ENCODE measurements around the gene TMCO1.
A peak's percentile ranks its signal among the peaks of the same experiment; 100 is the strongest.
"Not testable (repeated sequence)": the region's sequence is repeated elsewhere in the genome, so short reads cannot be mapped to it uniquely, and the experiment has no call there.

The TMCO1 gene

GRCh38 chr1:165726169-165726568, 42.5 kb downstream of the TMCO1 start:
- no peak for TF ChIP-seq CTCF (IDR thresholded peaks at IDR 0.05; ENCODE audit: low read depth, low read length)
- H3K4me3 ChIP-seq (replicated peaks in 1 of 2; ENCODE audit: low read depth in 2 of 2, low read length in 2 of 2) = no peak overlapping the region
- no peak for DNase-seq (ENCODE audit: low read depth in 2 of 2)

GRCh38 chr1:165717918-165718515, 50.7 kb downstream of the TMCO1 start:
- peak; percentile 90 for TF ChIP-seq CTCF (IDR thresholded peaks at IDR 0.05; ENCODE audit: low read depth, low read length)
- no peak overlapping the region for H3K4me3 ChIP-seq (replicated peaks in 1 of 2; ENCODE audit: low read depth in 2 of 2, low read length in 2 of 2)
- DNase-seq (ENCODE audit: low read depth in 2 of 2) = peak; percentile 81 to 83

- H3K4me3 ChIP-seq (replicated peaks in 1 of 2; ENCODE audit: low read depth in 2 of 2, low read length in 2 of 2); DNase-seq (ENCODE audit: low read depth in 2 of 2): not testable (repeated sequence)
These were observed 52.2 kb downstream of the TMCO1 start for GRCh38 chr1:165716265-165717051.

GRCh38 chr1:165712764-165713163, 55.9 kb downstream of the TMCO1 start:
- no peak for DNase-seq (ENCODE audit: low read depth in 2 of 2)
- no peak overlapping the region for H3K4me3 ChIP-seq (replicated peaks in 1 of 2; ENCODE audit: low read depth in 2 of 2, low read length in 2 of 2)
- no peak for TF ChIP-seq CTCF (IDR thresholded peaks at IDR 0.05; ENCODE audit: low read depth, low read length)

- H3K4me3 ChIP-seq (replicated peaks in 1 of 2; ENCODE audit: low read depth in 2 of 2, low read length in 2 of 2) = no peak overlapping the region
- DNase-seq (ENCODE audit: low read depth in 2 of 2) = no peak
- no peak for TF ChIP-seq CTCF (IDR thresholded peaks at IDR 0.05; ENCODE audit: low read depth, low read length)
These were observed 60.5 kb downstream of the TMCO1 start for GRCh38 chr1:165707984-165708706.

GRCh38 chr1:165703648-165704047, 65.0 kb downstream of the TMCO1 start:
- no peak for TF ChIP-seq CTCF (IDR thresholded peaks at IDR 0.05; ENCODE audit: low read depth, low read length)

GRCh38 chr1:165701922-165702321, 66.7 kb downstream of the TMCO1 start:
- not testable (repeated sequence) for H3K4me3 ChIP-seq (replicated peaks in 1 of 2; ENCODE audit: low read depth in 2 of 2, low read length in 2 of 2)

More at GRCh38 chr1:165703648-165704047, 65.0 kb downstream of the TMCO1 start:
- no peak overlapping the region for H3K4me3 ChIP-seq (replicated peaks in 1 of 2; ENCODE audit: low read depth in 2 of 2, low read length in 2 of 2)
- peak in 1 of 2 donors; percentile 7 for DNase-seq (ENCODE audit: low read depth in 2 of 2)

More at GRCh38 chr1:165701922-165702321, 66.7 kb downstream of the TMCO1 start:
- peak in 1 of 2 donors; percentile 13 for DNase-seq (ENCODE audit: low read depth in 2 of 2)

Data from cardiac fibroblast (primary cell).